Gastroesophageal sphincter (tissue), 3 donors: Measurements from ENCODE around the gene DNALI1.

ENCODE experiments used
- CTCF ChIP-seq, 4 experiments: fragments of 200-600 bp in 2 of 4; fragments of 450-650 bp in 2 of 4; sonication (generic) in 1 of 4; IDR thresholded peaks; one replicate each; pipeline ENCODE4 v1.5.1; 2017 to 2019; ENCODE audit warnings: antibody characterized with exemption in 4 of 4, mild to moderate bottlenecking in 2 of 4, moderate library complexity in 2 of 4
- EP300 ChIP-seq: sonication (generic); formaldehyde crosslinking; IDR thresholded peaks from one replicate; pipeline ENCODE4 v1.6.1; 2017; ENCODE audit warnings: antibody characterized with exemption, mild to moderate bottlenecking
- POLR2AphosphoS5 ChIP-seq: sonication (generic); formaldehyde crosslinking; IDR thresholded peaks from one replicate; pipeline ENCODE4 v1.6.1; 2017; ENCODE audit warnings: antibody characterized with exemption

- peak in 1 of 4 experiments; percentile 13 for TF ChIP-seq CTCF (IDR thresholded peaks at IDR 0.05)
- peak; percentile 96 for TF ChIP-seq POLR2AphosphoS5
- TF ChIP-seq EP300 = no peak
Observed at GRCh38 chr1:37553927-37554808, 2.6 kb upstream of the DNALI1 start, which contains the start of gene SNIP1.
